Measurements from ENCODE around the gene CAVIN1. TPM values are rescaled to one million over a fixed set of nuclear protein-coding genes. Genes with fewer than 3 reads are reported as not detected.
A peak's percentile ranks its signal among the peaks of the same experiment; 100 is the strongest.
"Not testable (repeated sequence)": the region's sequence is repeated elsewhere in the genome, so short reads cannot be mapped to it uniquely, and the experiment has no call there.

Gene CAVIN1
- polyA plus RNA-seq, 3 donors = 55.5 to 64.4 (median 59.5) TPM

DNA sequence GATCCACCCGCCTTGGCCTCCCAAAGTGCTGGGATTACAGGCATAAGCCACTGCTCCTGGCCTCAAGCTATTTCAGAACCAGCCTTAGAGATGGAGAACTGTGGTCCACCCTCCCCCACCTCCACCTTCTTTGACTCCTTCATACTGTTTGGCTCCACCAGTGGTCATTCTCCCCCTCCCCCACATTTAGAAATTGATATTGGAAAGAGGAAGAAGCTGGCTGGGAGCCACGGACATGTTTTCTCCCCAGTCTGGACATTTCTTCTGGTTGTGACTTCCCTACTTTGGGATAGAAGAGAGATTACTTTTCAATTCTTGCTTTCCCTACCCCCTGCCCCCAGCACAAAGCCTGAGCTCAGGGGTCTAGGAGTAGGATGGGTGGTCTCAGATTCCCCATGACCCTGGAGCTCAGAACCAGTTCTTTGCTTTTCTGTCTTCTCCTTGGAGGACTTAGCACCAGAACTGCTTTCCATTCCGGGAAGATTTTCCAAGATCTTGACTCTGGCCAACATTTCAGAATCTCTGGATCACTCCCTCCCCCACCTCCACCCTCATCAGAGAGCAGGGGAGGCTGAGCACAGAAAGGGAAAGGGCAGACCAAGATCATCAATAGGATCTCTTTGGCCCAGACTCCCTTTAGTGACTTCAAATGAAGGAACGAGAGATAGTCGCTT, 16.3 kb downstream of the CAVIN1 start:
- DNase-seq (ENCODE audit: low read depth in 3 of 3, low spot score in 2 of 3) = no peak

DNA sequence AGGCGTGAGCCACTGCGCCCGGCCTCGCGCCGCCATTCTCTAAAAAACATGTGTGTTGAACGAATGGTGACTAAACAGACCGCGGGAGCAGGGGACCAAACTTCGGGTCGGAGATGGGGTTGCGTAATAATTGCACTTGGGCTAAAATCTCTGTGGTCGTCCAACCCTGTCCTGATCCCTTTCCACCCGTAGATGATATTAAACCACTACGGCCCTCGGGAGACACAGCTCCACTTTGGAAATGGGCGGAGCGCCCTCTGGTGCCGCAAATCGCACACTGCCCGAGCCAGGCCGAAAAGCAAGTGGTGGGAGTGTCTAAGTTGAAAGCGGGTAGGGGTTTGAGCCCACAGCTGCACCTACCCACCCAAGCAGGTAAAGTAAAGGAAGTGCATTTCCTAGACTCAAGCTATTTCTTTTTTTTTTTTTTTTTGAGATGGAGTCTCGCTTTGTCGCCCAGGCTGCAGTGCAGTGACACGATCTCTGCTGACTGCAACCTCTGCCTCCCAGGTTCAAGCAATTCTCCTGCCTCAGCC, 17.0 kb downstream of the CAVIN1 start:
- DNase-seq (ENCODE audit: low read depth in 3 of 3, low spot score in 2 of 3) = no peak

DNA sequence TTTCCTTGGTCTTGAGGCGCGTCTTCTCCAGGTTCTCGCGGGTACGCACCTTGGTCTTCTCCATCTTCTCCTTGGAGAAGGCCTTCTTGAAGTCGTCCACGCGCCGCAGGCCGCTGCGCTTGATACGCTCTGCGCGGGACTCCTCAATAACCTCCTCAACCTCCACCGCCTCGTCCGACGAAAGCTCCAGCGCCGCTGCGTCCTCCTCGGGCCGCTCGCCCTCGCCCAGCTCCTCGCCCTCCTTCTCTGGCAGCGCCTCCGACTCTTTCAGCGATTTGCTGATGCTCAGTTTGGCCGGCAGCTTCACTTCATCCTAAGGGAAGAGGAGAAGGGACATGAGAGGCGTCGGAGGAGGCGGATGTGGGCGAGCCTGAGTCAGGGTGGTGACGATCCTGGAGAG, 18.0 kb downstream of the CAVIN1 start:
- DNase-seq (ENCODE audit: low read depth in 3 of 3, low spot score in 2 of 3) = no peak

DNA sequence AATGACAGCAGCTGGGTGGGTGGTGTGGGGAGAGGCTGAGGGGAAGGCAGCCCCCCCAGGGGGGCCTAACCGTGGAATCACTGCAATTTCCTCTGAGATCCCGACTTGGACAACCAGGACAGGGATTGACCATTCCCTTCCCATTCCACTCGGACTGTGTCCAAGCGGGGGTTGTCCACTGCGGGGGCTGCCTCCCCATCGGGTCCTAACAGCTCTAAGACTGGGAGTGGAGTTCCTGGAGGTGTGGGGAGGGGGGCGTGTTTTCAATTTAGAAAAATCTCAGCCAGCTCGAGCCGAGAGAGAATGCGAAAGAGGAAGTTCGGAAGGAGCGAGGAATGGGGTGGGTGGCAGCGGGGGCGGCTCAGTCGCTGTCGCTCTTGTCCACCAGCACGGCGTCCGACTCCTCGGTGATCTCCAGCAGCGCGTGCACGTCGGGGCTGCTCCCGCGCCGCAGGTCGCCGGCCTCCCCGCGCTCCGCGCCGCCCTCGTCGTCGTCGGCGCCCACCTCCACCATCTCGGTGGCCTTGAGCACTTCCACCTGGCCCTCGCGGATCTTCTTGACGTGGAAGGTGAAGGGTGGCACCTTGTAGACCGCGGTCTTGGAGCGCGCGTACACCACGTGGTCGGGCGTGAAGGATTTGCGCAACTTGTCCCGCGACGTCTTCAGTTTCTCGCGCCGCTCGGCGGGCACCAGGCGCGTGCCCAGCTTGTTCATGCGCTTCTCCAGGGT, 18.6 kb downstream of the CAVIN1 start:
- no peak for DNase-seq (ENCODE audit: low read depth in 3 of 3, low spot score in 2 of 3)

DNA sequence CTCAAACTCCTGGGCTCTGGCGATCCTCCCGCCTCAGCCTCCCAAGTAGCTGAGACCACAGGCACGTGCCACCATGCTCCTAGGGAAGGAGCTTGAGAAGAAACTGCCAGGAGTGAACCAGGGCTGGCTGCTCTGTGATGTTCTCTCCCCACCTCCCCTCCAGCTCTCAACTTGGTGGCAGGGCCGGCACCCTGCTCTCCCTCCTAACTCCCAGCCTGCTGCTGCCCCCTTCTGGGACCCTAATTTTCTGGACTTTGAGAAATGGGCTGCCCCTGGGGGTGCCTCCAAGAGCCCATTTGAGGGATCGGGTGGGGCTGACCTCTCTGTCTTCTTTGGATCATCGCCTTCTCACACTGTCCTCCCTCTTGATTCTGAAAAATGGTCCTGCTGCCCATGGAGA, 19.9 kb downstream of the CAVIN1 start:
- DNase-seq (ENCODE audit: low read depth in 3 of 3, low spot score in 2 of 3) = no peak

DNA sequence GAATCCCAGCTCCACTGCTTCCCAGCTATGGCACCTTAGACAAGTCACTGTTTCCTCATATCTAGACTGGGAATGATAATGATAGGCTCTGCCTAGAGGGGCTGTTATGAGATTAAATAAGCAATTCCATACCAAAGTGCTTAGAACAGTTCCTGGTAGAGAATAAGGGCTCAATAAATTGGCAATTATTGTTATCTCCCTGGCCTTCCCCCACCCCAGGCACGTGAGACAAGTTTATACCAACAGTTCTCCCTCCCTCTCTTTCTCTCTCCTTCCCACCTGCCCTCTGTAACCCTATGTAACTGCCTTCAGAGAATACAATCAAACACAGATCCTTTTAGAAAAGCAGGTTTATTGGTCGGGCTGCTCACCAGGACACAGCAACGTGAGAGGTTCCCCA, 20.9 kb downstream of the CAVIN1 start:
- DNase-seq (ENCODE audit: low read depth in 3 of 3, low spot score in 2 of 3) = no peak

DNA sequence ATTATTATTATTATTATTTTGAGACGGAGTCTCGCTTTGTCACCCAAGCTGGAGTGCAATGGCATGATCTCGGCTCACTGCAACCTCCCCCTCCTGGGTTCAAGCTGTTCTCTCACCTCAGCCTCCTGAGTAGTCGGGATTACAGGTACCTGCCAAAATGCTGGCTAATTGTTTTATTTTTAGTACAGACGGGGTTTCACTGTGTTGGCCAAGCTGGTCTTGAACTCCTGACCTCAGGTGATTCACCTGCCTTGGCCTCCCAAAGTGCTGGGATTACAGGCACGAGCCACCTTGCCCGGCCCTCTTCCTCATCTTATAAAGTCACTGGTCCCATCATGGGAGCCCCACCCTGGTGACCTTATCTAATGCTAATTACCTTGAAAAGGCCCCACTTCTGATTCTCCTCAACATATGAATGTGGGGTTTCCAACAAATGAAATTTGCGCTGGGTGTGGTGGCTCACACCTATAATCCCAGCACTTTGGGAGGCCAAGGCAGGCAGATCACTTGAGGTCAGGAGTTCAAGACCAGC, 22.1 kb downstream of the CAVIN1 start:
- not testable (repeated sequence) for DNase-seq (ENCODE audit: low read depth in 3 of 3, low spot score in 2 of 3)

DNA sequence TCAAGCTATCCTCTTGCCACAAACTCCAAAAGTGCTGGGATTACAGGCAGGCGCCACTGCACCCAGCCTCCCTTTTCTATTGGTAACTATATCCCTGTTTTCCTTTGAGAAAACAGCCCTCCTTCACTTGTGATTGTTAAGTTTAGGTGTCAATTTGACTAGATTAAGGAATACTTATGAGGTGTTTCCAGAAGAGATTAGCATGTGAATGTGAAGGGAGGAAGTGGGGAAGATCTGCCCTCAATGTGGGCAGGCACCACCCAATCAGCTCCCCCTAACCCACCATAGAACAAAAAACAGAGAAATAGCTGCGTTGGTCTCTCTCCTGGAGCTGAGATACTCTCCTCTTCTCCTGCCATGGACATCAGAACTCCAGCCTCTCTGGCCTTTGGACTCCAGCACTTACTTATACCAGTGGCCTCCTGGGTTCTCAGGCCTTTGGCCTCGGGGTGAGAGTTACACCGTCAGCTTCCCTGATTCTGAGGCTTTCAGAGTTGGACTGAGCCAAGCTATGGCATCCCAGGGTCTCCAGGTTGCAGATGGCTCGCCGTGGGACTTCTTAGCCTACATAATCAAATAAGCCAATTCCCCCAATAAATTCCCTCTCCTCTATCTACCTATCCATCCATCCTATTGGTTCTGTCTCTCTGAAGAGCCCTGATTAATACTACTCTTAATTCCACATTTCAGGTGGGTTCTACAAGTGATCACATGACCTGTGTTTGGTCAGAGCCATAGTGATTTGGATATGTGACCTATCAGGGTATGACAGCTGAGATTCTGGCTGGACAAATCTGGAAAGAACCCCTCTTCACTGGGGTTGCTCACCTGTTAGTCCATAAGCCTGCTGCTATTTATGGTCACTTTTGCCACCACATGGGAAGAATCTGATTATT, 22.9 kb downstream of the CAVIN1 start:
- DNase-seq (ENCODE audit: low read depth in 3 of 3, low spot score in 2 of 3) = no peak

DNA sequence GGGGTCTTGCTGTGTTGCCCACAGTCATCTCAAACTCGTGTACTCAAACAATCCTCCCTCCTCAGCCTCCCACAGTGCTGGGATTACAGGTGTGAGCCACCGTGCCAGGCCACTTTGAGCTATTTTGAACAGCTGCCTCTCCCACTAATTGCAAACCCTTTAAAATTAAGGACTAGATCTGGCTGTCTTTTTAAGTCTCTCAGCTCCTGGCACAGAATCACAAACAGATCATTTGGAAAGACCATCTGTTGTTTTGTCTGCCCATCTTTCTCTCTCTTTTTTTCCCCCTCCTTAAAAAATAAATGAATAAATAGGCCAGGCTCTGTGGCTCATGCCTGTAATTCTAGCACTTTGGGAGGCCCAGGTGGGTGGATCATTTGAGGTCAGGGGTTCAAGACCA, 23.9 kb downstream of the CAVIN1 start:
- DNase-seq (ENCODE audit: low read depth in 3 of 3, low spot score in 2 of 3) = no peak

DNA sequence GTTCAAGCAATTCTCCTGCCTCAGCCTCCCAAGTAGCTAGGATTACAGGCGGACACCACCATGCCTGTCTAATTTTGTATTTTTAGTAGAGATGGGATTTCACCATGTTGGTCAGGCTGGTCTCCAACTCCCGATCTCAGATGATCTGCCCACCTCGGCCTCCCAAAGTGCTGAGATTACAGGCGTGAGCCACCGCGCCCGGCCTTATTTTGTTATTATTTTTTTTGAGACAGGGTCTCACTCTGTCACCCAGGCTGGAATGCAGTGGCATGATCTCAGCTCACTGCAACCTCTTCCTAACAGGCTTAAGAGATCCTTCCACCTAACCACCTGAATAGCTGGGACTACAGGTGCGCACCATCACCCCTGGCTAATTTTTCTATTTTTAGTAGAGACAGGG, 27.5 kb downstream of the CAVIN1 start:
- not testable (repeated sequence) for DNase-seq (ENCODE audit: low read depth in 3 of 3, low spot score in 2 of 3)

DNA sequence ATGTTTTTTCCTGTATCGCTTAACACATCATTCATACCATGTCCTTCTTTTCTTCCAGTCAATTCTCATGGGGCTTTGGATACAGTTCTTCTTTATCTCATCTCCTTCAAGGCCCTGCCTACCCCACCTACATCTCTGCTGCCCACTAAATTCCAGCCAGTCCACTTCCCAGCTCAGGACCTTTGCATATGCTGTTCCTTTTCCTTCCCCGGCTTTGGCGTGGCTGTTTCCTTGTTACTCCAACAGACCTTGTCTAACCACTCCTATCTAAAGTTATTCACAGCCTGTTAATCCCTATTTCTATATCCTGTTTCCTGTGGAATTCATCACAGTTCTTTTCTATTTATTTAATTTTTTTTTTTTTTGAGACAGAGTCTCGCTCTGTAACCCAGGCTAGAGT, 28.2 kb downstream of the CAVIN1 start:
- DNase-seq (ENCODE audit: low read depth in 3 of 3, low spot score in 2 of 3) = no peak

DNA sequence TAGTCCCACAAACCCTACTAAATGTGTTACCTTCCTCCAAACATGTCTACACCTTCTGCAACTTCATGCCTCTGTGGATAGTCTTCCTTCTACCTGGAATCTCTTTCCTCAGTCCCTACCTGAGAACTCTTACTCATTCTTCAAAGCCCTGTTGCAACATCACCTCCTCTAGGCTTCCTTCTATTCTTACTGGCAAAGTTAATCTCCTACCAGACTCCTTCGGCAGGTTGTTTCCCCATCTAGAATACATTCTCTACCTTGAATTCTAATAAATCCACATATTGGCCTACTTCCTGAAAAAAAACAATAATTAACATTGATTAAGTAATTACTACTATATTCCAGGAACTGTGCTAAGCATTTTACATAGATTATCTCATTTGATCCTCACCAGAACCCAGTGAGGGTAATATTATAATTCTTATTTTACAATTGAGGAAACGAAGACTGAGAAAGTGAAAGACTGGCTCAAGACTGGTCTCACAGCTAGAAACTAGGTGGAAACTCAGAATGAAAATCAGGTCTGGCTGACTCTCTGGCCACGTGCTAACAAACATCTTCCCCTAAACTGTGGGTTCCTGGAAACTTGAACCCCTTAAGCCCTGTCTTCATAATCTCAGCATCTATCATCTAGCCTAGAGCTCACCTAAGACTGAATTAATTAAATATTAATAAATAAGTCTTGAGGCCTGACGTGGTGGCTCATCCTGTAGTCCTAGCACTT, 30.2 kb downstream of the CAVIN1 start:
- no peak for DNase-seq (ENCODE audit: low read depth in 3 of 3, low spot score in 2 of 3)

DNA sequence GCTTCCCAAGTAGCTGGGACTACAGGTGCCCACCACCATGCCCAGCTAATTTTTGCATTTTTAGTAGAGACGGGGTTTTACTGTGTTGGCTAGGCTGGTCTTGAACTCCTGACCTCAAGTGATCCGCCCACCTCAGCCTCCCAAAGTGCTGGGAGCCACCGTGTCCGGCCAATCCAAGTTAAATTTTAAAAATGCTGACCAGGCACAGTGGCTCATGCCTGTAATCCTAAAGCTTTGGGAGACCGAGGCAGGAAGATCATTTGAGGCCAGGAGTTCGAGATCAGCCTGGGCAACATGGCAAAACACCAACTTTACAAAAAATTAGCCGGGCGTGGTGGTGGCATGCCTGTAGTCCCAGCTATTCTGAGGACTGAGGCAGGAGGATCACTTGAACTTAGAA, 31.6 kb downstream of the CAVIN1 start:
- not testable (repeated sequence) for DNase-seq (ENCODE audit: low read depth in 3 of 3, low spot score in 2 of 3)

DNA sequence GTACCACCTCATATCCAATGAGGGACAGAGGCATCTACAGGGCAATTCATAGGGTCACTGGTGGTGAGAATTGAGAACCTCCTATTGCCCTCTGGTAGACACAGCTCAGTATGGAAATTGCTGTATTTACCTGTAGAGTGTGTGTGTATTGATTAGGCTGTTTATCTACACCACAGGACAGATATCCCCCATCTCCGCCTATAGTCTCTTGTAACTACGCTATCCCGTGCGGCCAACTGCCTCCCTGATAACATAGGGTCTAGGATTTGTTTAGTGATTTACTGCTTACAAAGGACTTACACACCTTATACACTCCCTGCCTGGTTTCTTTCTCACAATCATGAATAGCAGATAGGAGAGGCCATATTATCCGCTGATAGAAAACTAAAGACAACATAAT, 33.2 kb downstream of the CAVIN1 start:
- DNase-seq (ENCODE audit: low read depth in 3 of 3, low spot score in 2 of 3) = no peak

DNA sequence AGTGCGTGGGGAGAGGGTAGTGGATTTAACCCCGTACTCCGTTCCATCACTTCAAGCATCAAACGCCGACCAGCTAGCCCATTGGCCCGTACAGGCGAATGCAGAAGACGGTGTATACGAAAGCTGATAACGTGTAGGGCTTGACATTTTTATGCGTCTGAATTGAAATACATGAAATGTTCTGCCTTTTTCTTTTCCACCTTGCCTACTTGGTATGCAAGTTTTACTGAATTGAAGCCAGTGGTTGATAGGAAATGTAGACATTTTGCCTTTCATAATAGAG, 34.0 kb downstream of the CAVIN1 start:
- DNase-seq (ENCODE audit: low read depth in 3 of 3, low spot score in 2 of 3) = no peak

DNA sequence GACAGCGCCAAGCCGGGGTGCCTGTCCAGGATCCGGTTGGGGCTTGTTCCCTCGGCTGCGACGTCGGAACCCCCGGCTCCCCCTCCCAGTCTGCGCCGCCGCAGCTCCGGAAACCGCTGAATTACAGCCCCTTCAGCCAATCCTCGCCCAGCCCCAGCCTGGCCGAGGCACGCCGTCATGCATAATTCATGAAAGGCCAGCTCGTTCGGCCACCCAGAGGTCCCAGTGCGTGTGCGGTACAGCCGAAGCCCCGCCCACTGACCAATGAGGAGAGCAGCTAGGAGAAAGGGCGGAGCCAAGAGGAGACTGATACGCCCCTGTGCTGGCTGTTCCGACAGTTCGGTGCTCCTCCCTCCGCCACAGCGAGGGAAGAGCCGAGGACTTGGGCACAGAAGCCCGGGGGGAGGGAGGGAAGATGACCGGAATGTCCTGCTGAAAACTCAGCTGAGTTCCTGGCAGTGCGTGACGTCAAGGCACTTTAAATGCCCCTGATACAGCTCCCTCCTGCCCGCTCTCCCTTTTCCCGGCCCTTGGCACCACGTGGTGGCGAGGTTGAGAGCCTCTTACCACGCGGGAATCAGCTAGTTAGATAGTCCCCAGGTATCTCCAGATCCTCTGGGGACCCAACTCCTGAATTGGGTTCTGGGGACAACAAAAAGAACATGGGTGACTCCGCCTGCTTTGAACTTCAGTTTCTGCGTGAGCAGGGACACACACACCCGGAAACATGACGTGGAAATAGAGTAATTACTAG, 34.5 kb downstream of the CAVIN1 start, which contains the start of gene STAT3:
STAT3 (minus strand) TSS at position 62 of the 754 bp plus-strand sequence. CDS start 39,926 bp downstream, outside the sequence.
- DNase-seq (ENCODE audit: low read depth in 3 of 3, low spot score in 2 of 3) = peak; percentile 100

DNA sequence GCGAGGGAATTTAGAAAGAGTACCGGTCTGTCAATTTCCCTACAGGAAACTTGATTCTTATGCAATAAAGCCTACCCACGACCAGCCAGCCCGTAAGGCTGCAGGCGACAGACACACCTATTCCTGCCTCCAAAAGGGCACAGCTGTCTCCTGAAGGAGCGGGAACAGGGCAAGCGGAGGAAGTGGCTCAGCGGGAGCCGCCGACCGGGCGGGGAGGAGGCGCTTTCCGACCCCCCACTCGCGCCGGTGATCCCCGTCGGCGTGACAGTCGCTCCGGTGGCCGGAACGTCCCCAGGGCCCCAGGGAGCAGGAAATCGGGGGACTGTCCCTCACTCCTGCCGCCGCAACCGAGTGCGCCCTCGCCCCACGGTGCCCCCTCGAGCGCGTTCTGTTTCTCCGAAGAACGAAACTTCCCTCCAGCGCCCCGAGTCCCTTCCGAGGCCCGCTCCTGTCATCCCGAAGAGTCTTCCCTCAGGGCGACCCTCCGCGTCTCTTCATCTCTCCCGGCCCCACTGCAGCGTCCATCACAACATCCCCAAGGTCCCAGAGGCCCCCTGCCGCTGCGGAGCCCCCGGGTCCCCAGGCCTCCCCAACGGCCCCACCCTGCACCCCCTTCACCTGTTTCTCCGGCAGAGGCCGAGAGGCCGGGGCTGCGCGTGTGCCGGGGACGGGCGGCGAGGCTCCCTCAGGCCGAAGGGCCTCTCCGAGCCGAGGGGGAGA, 35.2 kb downstream of the CAVIN1 start:
- no peak for DNase-seq (ENCODE audit: low read depth in 3 of 3, low spot score in 2 of 3)

DNA sequence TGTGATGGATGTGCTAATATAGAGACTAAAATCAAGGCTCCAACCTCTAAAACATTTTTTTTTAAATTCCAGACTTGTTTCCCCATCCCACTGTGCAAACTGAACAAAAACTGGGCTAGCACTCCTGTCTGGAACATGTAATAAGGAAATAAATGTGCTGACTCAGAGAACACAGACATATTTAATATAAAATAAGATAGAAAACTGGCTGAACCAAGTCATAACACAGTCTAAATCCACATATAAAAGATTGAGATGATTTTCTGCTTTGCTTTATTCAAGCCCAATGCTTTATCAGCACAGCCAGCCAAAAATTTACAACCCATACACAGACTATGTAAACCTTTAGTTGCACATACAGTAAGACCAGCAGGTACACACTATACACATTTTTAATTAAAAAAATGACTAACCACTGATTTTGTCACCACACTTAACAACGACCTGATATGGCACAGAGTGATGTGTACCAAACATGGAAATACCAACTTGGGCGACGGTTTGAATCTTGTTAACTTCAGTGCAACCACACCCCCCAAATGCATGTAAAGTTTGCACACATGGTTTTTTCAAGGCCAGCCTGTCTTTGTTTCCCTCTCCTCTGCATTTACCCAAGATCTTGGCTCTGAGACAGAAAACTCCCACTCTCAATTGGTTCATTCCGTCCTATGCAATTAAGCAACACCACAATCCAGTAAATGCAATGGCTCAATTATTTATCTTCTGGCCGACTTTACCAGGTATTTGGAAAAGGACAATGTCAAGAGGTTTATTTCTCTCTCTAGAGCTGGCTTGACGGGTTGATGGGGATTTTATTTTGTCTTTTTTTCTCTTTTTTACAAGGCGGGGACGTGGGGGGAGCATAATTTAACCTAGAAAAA, 36.0 kb downstream of the CAVIN1 start:
- peak in 1 of 3 donors; percentile 38 for DNase-seq (ENCODE audit: low read depth in 3 of 3, low spot score in 2 of 3)
